ENCODE results near the gene EMX1. TPM values are rescaled to one million over a fixed set of nuclear protein-coding genes. Genes with fewer than 3 reads are reported as not detected.

Gene EMX1
- not detected in 2 replicates for total RNA-seq

GRCh38 chr2:72917138-72917876 lies at the start of gene EMX1:
EMX1 (plus strand) TSS chr2:72917519; CDS start chr2:72917853, 334 bp downstream.

GRCh38 chr2:72887032-72887739 lies 30.1 kb upstream of the EMX1 start, which contains the start of gene SPR:
SPR (plus strand) TSS chr2:72887408; CDS start chr2:72887433, 25 bp downstream.

Other genes with a start within 250 kb of the EMX1 start
- 14.9 and 30.9 TPM in 2 replicates for gene EXOC6B, start 91.5 kb upstream of the EMX1 start, total RNA-seq
- 51.6 and 74.0 TPM in 2 replicates for gene SPR, start 30.1 kb upstream of the EMX1 start, total RNA-seq
- 8.1 and 10.8 TPM in 2 replicates for gene SFXN5, start 154.2 kb downstream of the EMX1 start, total RNA-seq
- gene RAB11FIP5, start 195.4 kb downstream of the EMX1 start, total RNA-seq: 26.3 and 30.4 TPM in 2 replicates

All from epithelial cell of umbilical artery (primary cell).